22Rv1 (cell line): ENCODE measurements around the gene ZNF35.

Source experiments
- H3K27ac ChIP-seq: fragments of 450-650 bp; 2 replicates; pipeline ENCODE4 v1.5.1; 2017
- CTCF ChIP-seq: fragments of 450-650 bp; IDR thresholded peaks from 2 replicates; pipeline ENCODE4 v1.5.1; 2017; ENCODE audit warnings: mild to moderate bottlenecking
- ZFX ChIP-seq: fragments of 450-650 bp; IDR thresholded peaks from 2 replicates; pipeline ENCODE4 v1.6.1; 2017; ENCODE audit warnings: antibody characterized with exemption, borderline replicate concordance

Gene ZNF35

GRCh38 chr3:44682182-44682896, 33.8 kb downstream of the ZNF35 start:
- TF ChIP-seq ZFX (no peak), CTCF (no peak)
- H3K27ac ChIP-seq, result no peak overlapping the region

- H3K27ac ChIP-seq, result no peak overlapping the region
- TF ChIP-seq CTCF, result no peak
Measured at GRCh38 chr3:44685128-44685800, 36.7 kb downstream of the ZNF35 start.

GRCh38 chr3:44687898-44688297, 39.4 kb downstream of the ZNF35 start:
- TF ChIP-seq CTCF, result no peak
- no peak for TF ChIP-seq ZFX
- H3K27ac ChIP-seq, result no peak overlapping the region
